GM12892 (cell line): Measurements from ENCODE around the gene GSG1L.

ENCODE experiments used
- POLR2A ChIP-seq: IDR thresholded peaks from 2 replicates; pipeline ENCODE4 v1.6.1; 2011; ENCODE audit warnings: low read depth, low read length, control low read depth
- POLR2AphosphoS5 ChIP-seq: IDR thresholded peaks from 2 replicates; pipeline ENCODE4 v1.6.1; 2011; ENCODE audit warnings: low read depth, low read length, control low read depth
- TAF1 ChIP-seq: IDR thresholded peaks from 2 replicates; pipeline ENCODE4 v1.6.1; 2011; ENCODE audit warnings: low read depth, mild to moderate bottlenecking, control low read depth, low read length, borderline replicate concordance

DNA sequence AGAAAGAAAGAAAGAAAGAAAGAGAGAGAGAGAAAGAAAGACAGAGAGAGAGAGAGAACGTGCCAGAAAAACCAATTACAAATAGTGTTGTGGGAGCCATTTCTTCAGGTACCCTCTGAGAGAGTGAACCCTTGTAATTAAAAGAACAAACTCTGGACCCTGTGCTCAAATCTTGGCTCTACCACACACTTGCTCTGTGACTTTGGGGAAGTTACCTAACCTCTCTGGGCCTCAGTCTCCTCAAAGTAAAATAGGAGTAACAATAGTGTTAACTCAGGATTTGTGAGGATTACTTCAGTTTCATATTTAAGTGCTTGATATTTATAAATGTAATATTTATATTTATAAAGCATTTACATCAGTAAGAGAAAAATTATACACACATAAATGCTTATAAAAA is 139.8 kb downstream of the GSG1L start:
- TF ChIP-seq POLR2A = no peak
- TF ChIP-seq POLR2AphosphoS5 = no peak
- TF ChIP-seq TAF1 = no peak
